Neural progenitor cell (in vitro differentiated cells): ENCODE data around the gene CLN5.

Experiments used
- EZH2 ChIP-seq: fragments of 200-600 bp; sonication (generic); IDR thresholded peaks from 2 replicates; pipeline ENCODE4 v1.6.1; 2017; ENCODE audit warnings: antibody characterized with exemption, mild to moderate bottlenecking, moderate library complexity
- EZH2phosphoT487 ChIP-seq: fragments of 200-600 bp; sonication (generic); IDR thresholded peaks from 2 replicates; pipeline ENCODE4 v1.6.1; 2017; ENCODE audit warnings: antibody characterized with exemption
- TF ChIP-seq, protein P1 (sequence below): fragments of 200-600 bp; sonication (generic); IDR thresholded peaks from 2 replicates; pipeline ENCODE4 v1.5.1; 2017; ENCODE audit warnings: antibody characterized with exemption, mild to moderate bottlenecking

DNA sequence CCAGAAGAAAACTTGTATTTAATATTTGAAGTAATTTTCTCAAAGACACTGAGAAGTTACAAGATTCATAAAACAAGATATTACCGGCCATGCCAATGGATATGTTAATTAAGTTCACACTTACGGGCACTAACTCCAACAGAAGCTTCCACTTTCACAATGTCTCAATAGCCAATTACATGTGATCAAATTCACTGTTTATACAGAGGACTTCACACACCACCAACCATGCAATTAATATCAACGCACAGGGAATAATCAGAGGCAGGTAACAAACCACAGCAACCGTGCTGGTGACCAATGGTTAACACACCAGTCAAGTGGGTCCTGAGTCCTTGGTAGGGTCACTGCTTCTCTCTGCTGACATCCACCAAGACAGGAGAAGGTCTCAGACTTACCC is 49.5 kb upstream of the CLN5 start:
- TF ChIP-seq, protein P1, sequence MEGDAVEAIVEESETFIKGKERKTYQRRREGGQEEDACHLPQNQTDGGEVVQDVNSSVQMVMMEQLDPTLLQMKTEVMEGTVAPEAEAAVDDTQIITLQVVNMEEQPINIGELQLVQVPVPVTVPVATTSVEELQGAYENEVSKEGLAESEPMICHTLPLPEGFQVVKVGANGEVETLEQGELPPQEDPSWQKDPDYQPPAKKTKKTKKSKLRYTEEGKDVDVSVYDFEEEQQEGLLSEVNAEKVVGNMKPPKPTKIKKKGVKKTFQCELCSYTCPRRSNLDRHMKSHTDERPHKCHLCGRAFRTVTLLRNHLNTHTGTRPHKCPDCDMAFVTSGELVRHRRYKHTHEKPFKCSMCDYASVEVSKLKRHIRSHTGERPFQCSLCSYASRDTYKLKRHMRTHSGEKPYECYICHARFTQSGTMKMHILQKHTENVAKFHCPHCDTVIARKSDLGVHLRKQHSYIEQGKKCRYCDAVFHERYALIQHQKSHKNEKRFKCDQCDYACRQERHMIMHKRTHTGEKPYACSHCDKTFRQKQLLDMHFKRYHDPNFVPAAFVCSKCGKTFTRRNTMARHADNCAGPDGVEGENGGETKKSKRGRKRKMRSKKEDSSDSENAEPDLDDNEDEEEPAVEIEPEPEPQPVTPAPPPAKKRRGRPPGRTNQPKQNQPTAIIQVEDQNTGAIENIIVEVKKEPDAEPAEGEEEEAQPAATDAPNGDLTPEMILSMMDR = no peak
- no peak for TF ChIP-seq EZH2
- TF ChIP-seq EZH2phosphoT487 = no peak
